NCI-H1417 treated with DMSO at 0.1 percent for 48 hours (cell line): ENCODE results near the gene MUC20.
"Not testable (repeated sequence)": the region's sequence is repeated elsewhere in the genome, so short reads cannot be mapped to it uniquely, and the experiment has no call there.

ENCODE experiments used
- DNase-seq: peaks from one replicate; lab custom pipeline; 2025; lab: John Stamatoyannopoulos, UW

MUC20 gene

GRCh38 chr3:195720831-195721506, at the start of gene MUC20:
TSS of gene MUC20 (plus strand) at chr3:195720978. CDS start at chr3:195721008, 30 bp downstream.
- not testable (repeated sequence) for DNase-seq

- DNase-seq, result not testable (repeated sequence)
Measured at GRCh38 chr3:195671283-195671682, 49.5 kb upstream of the MUC20 start.

GRCh38 chr3:195673711-195674110, 47.1 kb upstream of the MUC20 start:
- DNase-seq, result not testable (repeated sequence)

- not testable (repeated sequence) for DNase-seq
Measured at GRCh38 chr3:195678391-195679015, 42.3 kb upstream of the MUC20 start.

GRCh38 chr3:195680690-195681089, 40.1 kb upstream of the MUC20 start:
- not testable (repeated sequence) for DNase-seq

GRCh38 chr3:195681458-195682103, 39.2 kb upstream of the MUC20 start:
- not testable (repeated sequence) for DNase-seq

GRCh38 chr3:195682104-195682742, 38.6 kb upstream of the MUC20 start:
- not testable (repeated sequence) for DNase-seq

GRCh38 chr3:195683722-195684526, 36.9 kb upstream of the MUC20 start:
- DNase-seq, result not testable (repeated sequence)

- not testable (repeated sequence) for DNase-seq
Measured at GRCh38 chr3:195684527-195685257, 36.1 kb upstream of the MUC20 start.

- not testable (repeated sequence) for DNase-seq
Measured at GRCh38 chr3:195686537-195687208, 34.1 kb upstream of the MUC20 start.

- not testable (repeated sequence) for DNase-seq
Measured at GRCh38 chr3:195687209-195687760, 33.5 kb upstream of the MUC20 start.

GRCh38 chr3:195688471-195689183, 32.2 kb upstream of the MUC20 start:
- DNase-seq, result not testable (repeated sequence)

- not testable (repeated sequence) for DNase-seq
Measured at GRCh38 chr3:195689184-195690070, 31.4 kb upstream of the MUC20 start.

- no peak for DNase-seq
Measured at GRCh38 chr3:195690951-195691350, 29.8 kb upstream of the MUC20 start.

GRCh38 chr3:195691596-195692353, 29.0 kb upstream of the MUC20 start:
- not testable (repeated sequence) for DNase-seq

GRCh38 chr3:195692354-195692685, 28.5 kb upstream of the MUC20 start:
- no peak for DNase-seq

GRCh38 chr3:195692781-195693427, 27.9 kb upstream of the MUC20 start:
- no peak for DNase-seq
